ENCODE results near the gene EIF2D.

- no peak for TF ChIP-seq POLR2A (IDR thresholded peaks at IDR 0.05; ENCODE audit: low read depth, low read length)
- TF ChIP-seq CTCF (conservative IDR thresholded peaks at IDR 0.05; ENCODE audit: low read depth, low read length) = no peak
- no peak for TF ChIP-seq CHD1 (IDR thresholded peaks at IDR 0.05; ENCODE audit: low read depth, low read length)
- no peak for TF ChIP-seq MXI1 (IDR thresholded peaks at IDR 0.05; ENCODE audit: borderline replicate concordance, low read depth, low read length)
- no peak for TF ChIP-seq SMC3 (IDR thresholded peaks at IDR 0.05; ENCODE audit: low read depth, low read length)
- no peak for TF ChIP-seq FOS (IDR thresholded peaks at IDR 0.05; ENCODE audit: low read depth, low read length)
- TF ChIP-seq, protein P1, sequence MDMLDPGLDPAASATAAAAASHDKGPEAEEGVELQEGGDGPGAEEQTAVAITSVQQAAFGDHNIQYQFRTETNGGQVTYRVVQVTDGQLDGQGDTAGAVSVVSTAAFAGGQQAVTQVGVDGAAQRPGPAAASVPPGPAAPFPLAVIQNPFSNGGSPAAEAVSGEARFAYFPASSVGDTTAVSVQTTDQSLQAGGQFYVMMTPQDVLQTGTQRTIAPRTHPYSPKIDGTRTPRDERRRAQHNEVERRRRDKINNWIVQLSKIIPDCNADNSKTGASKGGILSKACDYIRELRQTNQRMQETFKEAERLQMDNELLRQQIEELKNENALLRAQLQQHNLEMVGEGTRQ (IDR thresholded peaks at IDR 0.05; ENCODE audit: low read depth, low read length) = no peak
- no peak for TF ChIP-seq MAZ (IDR thresholded peaks at IDR 0.05; ENCODE audit: borderline replicate concordance, low read depth, low read length)
- TF ChIP-seq, protein P2, sequence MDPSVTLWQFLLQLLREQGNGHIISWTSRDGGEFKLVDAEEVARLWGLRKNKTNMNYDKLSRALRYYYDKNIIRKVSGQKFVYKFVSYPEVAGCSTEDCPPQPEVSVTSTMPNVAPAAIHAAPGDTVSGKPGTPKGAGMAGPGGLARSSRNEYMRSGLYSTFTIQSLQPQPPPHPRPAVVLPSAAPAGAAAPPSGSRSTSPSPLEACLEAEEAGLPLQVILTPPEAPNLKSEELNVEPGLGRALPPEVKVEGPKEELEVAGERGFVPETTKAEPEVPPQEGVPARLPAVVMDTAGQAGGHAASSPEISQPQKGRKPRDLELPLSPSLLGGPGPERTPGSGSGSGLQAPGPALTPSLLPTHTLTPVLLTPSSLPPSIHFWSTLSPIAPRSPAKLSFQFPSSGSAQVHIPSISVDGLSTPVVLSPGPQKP (IDR thresholded peaks at IDR 0.05; ENCODE audit: borderline replicate concordance, low read depth, low read length) = no peak
- no peak for TF ChIP-seq RAD21 (IDR thresholded peaks at IDR 0.05; ENCODE audit: low read length)
Observed at GRCh38 chr1:206636671-206637070, 24.4 kb upstream of the EIF2D start.
